ENCODE results near the gene GCH1. TPM values are rescaled to one million over a fixed set of nuclear protein-coding genes. Genes with fewer than 3 reads are reported as not detected.
A peak's percentile ranks its signal among the peaks of the same experiment; 100 is the strongest.
"Not testable (repeated sequence)": the region's sequence is repeated elsewhere in the genome, so short reads cannot be mapped to it uniquely, and the experiment has no call there.

The GCH1 gene
- total RNA-seq, 1 experiment from 2014 or later: 7.7 TPM

DNA sequence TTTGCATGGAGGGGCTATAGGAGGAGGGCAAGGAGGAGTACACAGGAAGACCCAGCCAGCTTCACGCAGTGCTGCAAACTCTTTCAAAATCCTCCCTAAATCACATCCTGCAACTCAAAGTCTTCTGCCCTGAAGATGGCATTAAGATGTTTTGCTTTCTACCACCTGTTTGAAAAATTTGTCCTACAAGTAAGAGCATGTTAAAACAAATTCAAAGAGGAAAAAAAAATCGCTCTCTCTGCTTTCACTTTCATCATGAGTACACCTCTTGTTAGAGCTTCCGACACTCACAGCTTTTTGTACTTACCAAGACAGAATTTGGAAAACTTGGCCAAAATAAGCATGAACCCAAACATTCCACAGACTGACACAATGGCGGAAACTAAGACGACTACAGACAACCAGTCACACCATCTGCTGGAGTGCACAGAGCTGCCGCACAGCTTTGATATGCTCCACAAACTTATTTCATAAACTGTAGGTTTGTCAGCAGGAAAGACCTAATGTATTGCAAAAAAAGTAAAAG, 21.3 kb downstream of the GCH1 start:
- BruUV-seq (replicated peaks): no TSS peak
- intact Hi-C loops (cut with micrococcal nuclease; ENCODE audit: unreplicated experiment): no loop called here
- H3K27me3 ChIP-seq (replicated peaks; ENCODE audit: insufficient read depth, low read depth, low read length, poor library complexity): no peaks in the 10 kb centered on the region
- no peaks in the 10 kb centered on the region for H3K4me1 ChIP-seq (ENCODE audit: insufficient read depth, low read length, poor library complexity, severe bottlenecking)
- no peaks in the 10 kb centered on the region for H3K9me3 ChIP-seq (ENCODE audit: low read depth, low read length, poor library complexity, severe bottlenecking)
- H3K4me3 ChIP-seq (ENCODE audit: low read depth, low read length, poor library complexity, severe bottlenecking): peak overlapping the region; percentile 21
- peak overlapping the region; percentile 19 for H3K27ac ChIP-seq (ENCODE audit: low read depth, low read length, poor library complexity, severe bottlenecking)
- ChIA-PET CTCF (interaction anchor here (0.5 kb wide), 1 partner anchor 209 kb away, joined by 15 read pairs; no protein-coding TSS in a partner anchor), POLR2A (ENCODE audit: low non-redundant PET) (no interaction called here)
- H3K36me3 ChIP-seq (ENCODE audit: insufficient read depth, low read length, poor library complexity, severe bottlenecking): no peaks in the 10 kb centered on the region
- DNase-seq (ENCODE audit: low spot score): no peak
- TF ChIP-seq CTCF (conservative IDR thresholded peaks at IDR 0.05; ENCODE audit: low read depth, low read length) (no peak), EZH2 (IDR thresholded peaks at IDR 0.05; ENCODE audit: borderline replicate concordance, low read depth, low read length, poor library complexity, severe bottlenecking) (no peak)

DNA sequence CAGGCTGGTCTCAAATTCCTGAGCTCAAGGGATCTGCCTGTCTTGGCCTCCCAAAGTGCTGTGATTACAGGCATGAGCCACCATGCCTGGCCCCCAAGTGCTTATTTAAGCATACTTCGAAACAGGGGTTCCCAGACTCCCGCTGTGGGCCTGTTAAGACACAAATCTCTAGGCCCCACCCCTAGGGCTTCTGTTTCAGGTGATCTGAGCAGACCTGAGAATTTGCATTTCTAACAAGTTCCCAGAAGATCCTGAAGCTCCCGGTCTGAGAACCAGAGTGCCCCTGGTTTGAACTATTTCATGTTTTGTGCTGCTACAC, 25.0 kb downstream of the GCH1 start:
- no peak overlapping the region for H3K27ac ChIP-seq (ENCODE audit: low read depth, low read length, poor library complexity, severe bottlenecking)
- no peak overlapping the region for H3K4me3 ChIP-seq (ENCODE audit: low read depth, low read length, poor library complexity, severe bottlenecking)
- intact Hi-C loops (cut with micrococcal nuclease; ENCODE audit: unreplicated experiment): no loop called here
- no peaks in the 10 kb centered on the region for H3K27me3 ChIP-seq (replicated peaks; ENCODE audit: insufficient read depth, low read depth, low read length, poor library complexity)
- TF ChIP-seq EZH2 (IDR thresholded peaks at IDR 0.05; ENCODE audit: borderline replicate concordance, low read depth, low read length, poor library complexity, severe bottlenecking) (no peak), CTCF (conservative IDR thresholded peaks at IDR 0.05; ENCODE audit: low read depth, low read length) (no peak)
- H3K4me1 ChIP-seq (ENCODE audit: insufficient read depth, low read length, poor library complexity, severe bottlenecking): no peaks in the 10 kb centered on the region
- H3K36me3 ChIP-seq (ENCODE audit: insufficient read depth, low read length, poor library complexity, severe bottlenecking): no peaks in the 10 kb centered on the region
- CTCF ChIA-PET: no interaction called here
- no peak for DNase-seq (ENCODE audit: low spot score)
- no peaks in the 10 kb centered on the region for H3K9me3 ChIP-seq (ENCODE audit: low read depth, low read length, poor library complexity, severe bottlenecking)
- POLR2A ChIA-PET (ENCODE audit: low non-redundant PET): no interaction called here
- BruUV-seq (replicated peaks): no TSS peak

DNA sequence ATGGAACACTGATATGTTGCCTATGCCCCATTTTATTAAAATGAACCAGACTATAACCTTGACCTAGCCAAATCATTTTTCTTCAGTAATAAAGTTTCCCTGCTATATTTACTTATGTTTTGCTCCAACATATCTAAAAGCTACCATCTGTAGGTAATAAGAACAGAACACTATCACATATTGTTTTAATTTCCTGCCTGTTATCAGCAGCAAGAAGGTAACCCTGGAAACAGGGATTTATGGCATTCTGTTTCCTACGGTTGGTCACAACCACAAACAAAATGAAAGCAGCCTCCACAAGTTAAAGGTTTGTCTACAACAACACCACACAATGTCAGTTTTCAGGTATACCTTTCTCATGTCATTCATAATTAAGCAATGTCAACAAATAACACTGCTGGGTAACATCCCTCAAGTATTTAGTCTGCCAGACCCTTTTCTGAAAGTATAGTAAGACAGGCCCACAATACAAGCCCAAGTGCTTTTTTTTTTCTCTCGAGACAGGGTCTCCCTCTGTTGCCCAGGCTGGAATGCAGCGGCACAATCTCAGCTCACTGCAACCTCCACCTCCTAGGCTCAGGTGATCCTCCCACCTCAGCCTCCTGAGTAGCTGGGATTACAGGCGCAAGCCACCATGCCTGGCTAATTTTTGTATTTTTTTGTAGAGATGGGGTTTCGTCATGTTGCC, 25.5 kb downstream of the GCH1 start:
- DNase-seq (ENCODE audit: low spot score): no peak
- no peak for TF ChIP-seq CTCF (conservative IDR thresholded peaks at IDR 0.05; ENCODE audit: low read depth, low read length)
- no peak for TF ChIP-seq EZH2 (IDR thresholded peaks at IDR 0.05; ENCODE audit: borderline replicate concordance, low read depth, low read length, poor library complexity, severe bottlenecking)
- no peaks in the 10 kb centered on the region for H3K27me3 ChIP-seq (replicated peaks; ENCODE audit: insufficient read depth, low read depth, low read length, poor library complexity)
- BruUV-seq (replicated peaks): no TSS peak
- intact Hi-C loops (cut with micrococcal nuclease; ENCODE audit: unreplicated experiment): no loop called here
- no peak overlapping the region for H3K27ac ChIP-seq (ENCODE audit: low read depth, low read length, poor library complexity, severe bottlenecking)
- H3K4me1 ChIP-seq (ENCODE audit: insufficient read depth, low read length, poor library complexity, severe bottlenecking): no peaks in the 10 kb centered on the region
- CTCF ChIA-PET: no interaction called here
- no peaks in the 10 kb centered on the region for H3K36me3 ChIP-seq (ENCODE audit: insufficient read depth, low read length, poor library complexity, severe bottlenecking)
- H3K4me3 ChIP-seq (ENCODE audit: low read depth, low read length, poor library complexity, severe bottlenecking): no peak overlapping the region
- no peaks in the 10 kb centered on the region for H3K9me3 ChIP-seq (ENCODE audit: low read depth, low read length, poor library complexity, severe bottlenecking)
- POLR2A ChIA-PET (ENCODE audit: low non-redundant PET): interaction anchor here (0.6 kb wide), 1 partner anchor 353 kb away, joined by 3 read pairs; no protein-coding TSS in a partner anchor

- CTCF ChIA-PET; BruUV-seq (replicated peaks); intact Hi-C loops (cut with micrococcal nuclease; ENCODE audit: unreplicated experiment); H3K9me3 ChIP-seq (ENCODE audit: low read depth, low read length, poor library complexity, severe bottlenecking); POLR2A ChIA-PET (ENCODE audit: low non-redundant PET); H3K27me3 ChIP-seq (replicated peaks; ENCODE audit: insufficient read depth, low read depth, low read length, poor library complexity); DNase-seq (ENCODE audit: low spot score); H3K4me3 ChIP-seq (ENCODE audit: low read depth, low read length, poor library complexity, severe bottlenecking); H3K36me3 ChIP-seq (ENCODE audit: insufficient read depth, low read length, poor library complexity, severe bottlenecking); H3K4me1 ChIP-seq (ENCODE audit: insufficient read depth, low read length, poor library complexity, severe bottlenecking); H3K27ac ChIP-seq (ENCODE audit: low read depth, low read length, poor library complexity, severe bottlenecking): not testable (repeated sequence)
Observed at GRCh38 chr14:54875648-54876047, 27.0 kb downstream of the GCH1 start.

DNA sequence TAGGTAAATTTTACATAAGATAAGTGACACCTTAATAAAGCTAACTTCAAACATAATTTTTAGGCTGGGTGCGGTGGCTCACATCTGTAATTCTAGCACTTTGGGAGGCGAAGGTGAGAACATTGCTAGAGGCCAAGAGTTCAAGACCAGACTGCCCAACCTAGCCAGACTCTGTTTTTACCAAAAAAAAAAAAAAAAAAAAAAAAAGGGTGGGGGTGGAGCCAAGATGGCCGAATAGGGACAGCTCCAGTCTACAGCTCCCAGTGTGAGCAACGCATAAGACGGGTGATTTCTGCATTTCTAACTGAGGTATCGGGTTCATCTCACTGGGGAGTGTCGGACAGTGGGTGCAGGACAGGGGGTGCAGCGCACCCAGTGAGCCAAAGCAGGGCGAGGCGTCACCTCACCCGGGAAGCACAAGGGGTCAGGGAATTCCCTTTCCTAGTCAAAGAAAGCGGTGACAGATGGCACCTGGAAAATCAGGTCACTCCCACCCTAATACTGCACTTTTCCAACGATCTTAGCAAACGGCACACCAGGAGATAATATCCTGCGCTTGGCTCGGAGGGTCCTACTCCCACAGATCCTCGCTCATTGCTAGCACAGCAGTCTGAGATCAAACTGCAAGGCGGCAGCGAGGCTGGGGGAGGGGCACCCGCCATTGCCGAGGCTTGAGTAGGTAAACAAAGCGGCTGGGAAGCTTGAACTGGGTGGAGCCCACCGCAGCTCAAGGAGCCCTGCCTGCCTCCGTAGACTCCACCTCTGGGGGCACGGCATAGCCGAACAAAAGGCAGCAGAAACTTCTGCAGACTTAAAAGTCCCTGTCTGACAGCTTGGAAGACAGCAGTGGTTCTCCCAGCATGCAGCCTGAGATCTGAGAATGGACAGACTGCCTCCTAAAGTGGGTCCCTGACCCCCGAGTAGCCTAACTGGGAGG, 32.2 kb downstream of the GCH1 start:
- intact Hi-C loops (cut with micrococcal nuclease; ENCODE audit: unreplicated experiment); H3K27me3 ChIP-seq (replicated peaks; ENCODE audit: insufficient read depth, low read depth, low read length, poor library complexity); H3K9me3 ChIP-seq (ENCODE audit: low read depth, low read length, poor library complexity, severe bottlenecking); H3K36me3 ChIP-seq (ENCODE audit: insufficient read depth, low read length, poor library complexity, severe bottlenecking); CTCF ChIA-PET; BruUV-seq (replicated peaks); H3K4me1 ChIP-seq (ENCODE audit: insufficient read depth, low read length, poor library complexity, severe bottlenecking); POLR2A ChIA-PET (ENCODE audit: low non-redundant PET); H3K27ac ChIP-seq (ENCODE audit: low read depth, low read length, poor library complexity, severe bottlenecking): not testable (repeated sequence)
- peak overlapping the region; percentile 56 for H3K4me3 ChIP-seq (ENCODE audit: low read depth, low read length, poor library complexity, severe bottlenecking)
- DNase-seq (ENCODE audit: low spot score): peak; percentile 62
